ENCODE results near the gene ITPR2. TPM values are rescaled to one million over a fixed set of nuclear protein-coding genes. Genes with fewer than 3 reads are reported as not detected.

Gene ITPR2
- total RNA-seq, 1 experiment from 2014 or later, result 26.0 TPM

DNA sequence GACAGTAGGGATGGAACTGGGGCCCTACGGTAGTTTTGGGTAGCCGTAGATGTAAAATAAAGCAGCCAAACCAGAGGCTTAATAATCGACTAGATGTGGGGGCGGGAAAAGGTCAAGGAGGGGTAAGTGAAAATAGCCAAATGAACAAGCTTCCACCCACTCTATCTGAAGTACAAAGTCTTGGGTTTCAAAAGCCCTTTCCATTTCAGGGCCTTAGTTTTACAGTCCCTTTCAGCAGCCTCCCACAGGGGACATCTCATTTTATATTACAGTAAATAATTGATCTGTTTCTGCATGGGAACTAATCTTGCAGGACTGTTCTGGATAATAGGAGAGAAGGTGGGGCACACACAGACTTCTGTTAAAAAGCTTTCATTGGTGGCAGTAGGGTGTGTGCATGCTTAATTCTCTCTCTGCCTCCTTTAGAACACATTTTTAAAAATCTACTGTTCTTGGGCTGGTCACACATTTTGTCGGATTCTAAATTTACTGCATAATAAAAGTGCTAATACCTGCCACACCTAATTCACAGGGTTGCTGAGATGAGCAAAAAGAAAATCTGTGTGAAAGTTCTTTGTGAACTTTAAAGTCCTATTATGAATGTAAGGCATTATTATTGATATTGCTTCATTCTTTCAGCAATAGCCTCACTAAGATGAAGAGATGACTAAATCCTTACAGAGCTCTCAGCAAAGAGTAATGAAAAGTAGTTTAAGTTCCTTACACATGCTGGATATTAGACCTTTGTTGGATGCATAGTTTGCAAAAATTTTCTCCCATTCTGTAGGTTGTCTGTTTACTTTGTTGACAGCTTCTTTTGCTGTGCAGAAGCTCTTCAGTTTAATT, 104.6 kb downstream of the ITPR2 start:
- no peak for TF ChIP-seq EZH2 (IDR thresholded peaks at IDR 0.05; ENCODE audit: low read depth)
- TF ChIP-seq, protein P1, sequence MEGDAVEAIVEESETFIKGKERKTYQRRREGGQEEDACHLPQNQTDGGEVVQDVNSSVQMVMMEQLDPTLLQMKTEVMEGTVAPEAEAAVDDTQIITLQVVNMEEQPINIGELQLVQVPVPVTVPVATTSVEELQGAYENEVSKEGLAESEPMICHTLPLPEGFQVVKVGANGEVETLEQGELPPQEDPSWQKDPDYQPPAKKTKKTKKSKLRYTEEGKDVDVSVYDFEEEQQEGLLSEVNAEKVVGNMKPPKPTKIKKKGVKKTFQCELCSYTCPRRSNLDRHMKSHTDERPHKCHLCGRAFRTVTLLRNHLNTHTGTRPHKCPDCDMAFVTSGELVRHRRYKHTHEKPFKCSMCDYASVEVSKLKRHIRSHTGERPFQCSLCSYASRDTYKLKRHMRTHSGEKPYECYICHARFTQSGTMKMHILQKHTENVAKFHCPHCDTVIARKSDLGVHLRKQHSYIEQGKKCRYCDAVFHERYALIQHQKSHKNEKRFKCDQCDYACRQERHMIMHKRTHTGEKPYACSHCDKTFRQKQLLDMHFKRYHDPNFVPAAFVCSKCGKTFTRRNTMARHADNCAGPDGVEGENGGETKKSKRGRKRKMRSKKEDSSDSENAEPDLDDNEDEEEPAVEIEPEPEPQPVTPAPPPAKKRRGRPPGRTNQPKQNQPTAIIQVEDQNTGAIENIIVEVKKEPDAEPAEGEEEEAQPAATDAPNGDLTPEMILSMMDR (conservative IDR thresholded peaks at IDR 0.05), result no peak
- Histone ChIP-seq H3K79me2 (ENCODE audit: low read depth) (no peaks in the 10 kb centered on the region), H3K4me1 (replicated peaks; ENCODE audit: insufficient read depth) (no peaks in the 10 kb centered on the region; the same call in 1 of the 2 replicates), H3K27ac (no peak overlapping the region), H4K20me1 (ENCODE audit: insufficient read depth) (no peaks in the 10 kb centered on the region), H3K36me3 (ENCODE audit: low read depth) (no peaks in the 10 kb centered on the region), H3K27me3 (ENCODE audit: insufficient read depth, low read depth) (no peaks in the 10 kb centered on the region), H3F3A (ENCODE audit: insufficient read depth, low read depth) (peaks cover 7% of the 10 kb centered on the region; the same call in 1 of the 2 replicates), H3K9me2 (ENCODE audit: insufficient read depth) (no peaks in the 10 kb centered on the region), H2AFZ (no peak overlapping the region), H3K4me3 (no peak overlapping the region), H3K9me3 (ENCODE audit: insufficient read depth, low read depth) (no peaks in the 10 kb centered on the region), H3K4me2 (no peak overlapping the region)
- POLR2A ChIA-PET (ENCODE audit: unreplicated experiment), result no interaction called here
- intact Hi-C loops (cut with micrococcal nuclease; ENCODE audit: unreplicated experiment), result no loop called here
- CTCF ChIA-PET, result interaction anchor here (0.7 kb wide), 1 partner anchor 578 kb away, joined by 4 read pairs; no protein-coding TSS in a partner anchor
- no TSS peak for BruUV-seq (replicated peaks)
- no peak for DNase-seq

DNA sequence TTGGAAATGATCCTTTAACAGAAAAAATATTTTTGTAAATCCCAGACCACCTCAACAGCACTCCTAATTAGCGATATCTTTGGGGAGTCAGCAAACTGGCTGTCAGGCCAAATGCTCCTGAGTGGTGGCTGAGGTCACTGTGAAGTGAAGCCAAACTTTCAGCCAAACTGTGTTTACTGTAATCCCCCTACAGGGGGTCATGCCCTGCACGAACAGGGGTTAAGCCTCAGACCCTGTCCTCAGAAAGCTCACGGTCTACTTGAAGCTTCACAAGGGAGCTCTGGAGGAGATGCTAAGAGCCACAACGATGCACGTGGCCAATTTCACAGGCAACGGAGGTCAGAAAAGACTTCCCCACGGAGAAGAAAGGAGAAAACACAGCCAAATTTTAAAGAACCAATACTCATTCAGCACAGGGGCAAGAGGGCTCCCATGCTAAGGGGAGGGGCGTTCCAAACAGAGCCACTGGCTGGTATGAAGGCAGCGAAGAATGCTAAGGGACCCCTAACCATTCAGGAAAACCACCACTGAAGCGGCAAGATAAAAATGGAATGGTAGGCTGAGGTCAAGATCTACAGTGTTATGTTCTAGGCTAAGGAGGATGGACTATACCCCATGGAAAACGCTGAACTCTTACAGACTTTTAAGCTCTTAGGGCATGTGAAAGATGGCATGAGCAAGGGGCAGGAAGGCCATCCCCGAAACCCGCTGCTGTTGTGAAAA, 105.4 kb downstream of the ITPR2 start:
- CTCF ChIA-PET, result no interaction called here
- Histone ChIP-seq H3K27ac (no peak overlapping the region), H3K36me3 (ENCODE audit: low read depth) (no peaks in the 10 kb centered on the region), H3K9me2 (ENCODE audit: insufficient read depth) (no peaks in the 10 kb centered on the region), H2AFZ (no peak overlapping the region), H3K4me1 (replicated peaks; ENCODE audit: insufficient read depth) (no peaks in the 10 kb centered on the region; the same call in 1 of the 2 replicates), H3K27me3 (ENCODE audit: insufficient read depth, low read depth) (no peaks in the 10 kb centered on the region), H4K20me1 (ENCODE audit: insufficient read depth) (no peaks in the 10 kb centered on the region), H3F3A (ENCODE audit: insufficient read depth, low read depth) (peaks cover 7% of the 10 kb centered on the region; the same call in 1 of the 2 replicates), H3K4me3 (no peak overlapping the region), H3K79me2 (ENCODE audit: low read depth) (no peaks in the 10 kb centered on the region), H3K4me2 (no peak overlapping the region), H3K9me3 (ENCODE audit: insufficient read depth, low read depth) (no peaks in the 10 kb centered on the region)
- POLR2A ChIA-PET (ENCODE audit: unreplicated experiment), result no interaction called here
- BruUV-seq (replicated peaks), result no TSS peak
- no peak for DNase-seq
- intact Hi-C loops (cut with micrococcal nuclease; ENCODE audit: unreplicated experiment), result no loop called here
- TF ChIP-seq, protein P1 (conservative IDR thresholded peaks at IDR 0.05), result no peak
- no peak for TF ChIP-seq EZH2 (IDR thresholded peaks at IDR 0.05; ENCODE audit: low read depth)

DNA sequence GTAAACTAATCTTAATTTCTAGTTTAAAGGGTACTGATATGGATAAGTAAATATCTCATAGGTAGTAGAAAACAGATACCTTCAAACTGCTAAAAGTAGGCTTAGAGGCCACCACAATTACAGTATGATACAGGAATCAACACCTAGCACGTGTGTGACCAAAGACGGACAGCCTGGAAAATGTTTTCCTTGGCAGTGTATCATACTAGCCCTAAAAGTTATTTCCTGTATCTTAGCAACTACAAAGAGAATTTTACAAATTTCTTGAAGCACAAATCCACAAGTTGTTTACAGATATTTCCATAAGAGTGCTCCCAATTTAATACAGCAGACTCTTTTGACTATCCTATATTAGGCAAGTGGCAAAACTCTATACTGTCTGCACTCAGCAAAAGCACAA, 106.0 kb downstream of the ITPR2 start:
- ChIA-PET POLR2A (ENCODE audit: unreplicated experiment) (no interaction called here), CTCF (no interaction called here)
- no peak overlapping the region for H3K27ac ChIP-seq
- H3K4me3 ChIP-seq, result no peak overlapping the region
- no TSS peak for BruUV-seq (replicated peaks)
- no peak overlapping the region for H3K4me2 ChIP-seq
- no peaks in the 10 kb centered on the region for H3K9me2 ChIP-seq (ENCODE audit: insufficient read depth)
- TF ChIP-seq EZH2 (IDR thresholded peaks at IDR 0.05; ENCODE audit: low read depth), result no peak
- TF ChIP-seq, protein P1 (conservative IDR thresholded peaks at IDR 0.05), result no peak
- peaks cover 7% of the 10 kb centered on the region; the same call in 1 of the 2 replicates for H3F3A ChIP-seq (ENCODE audit: insufficient read depth, low read depth)
- H3K36me3 ChIP-seq (ENCODE audit: low read depth), result no peaks in the 10 kb centered on the region
- DNase-seq, result no peak
- intact Hi-C loops (cut with micrococcal nuclease; ENCODE audit: unreplicated experiment), result no loop called here
- H3K9me3 ChIP-seq (ENCODE audit: insufficient read depth, low read depth), result no peaks in the 10 kb centered on the region
- H3K4me1 ChIP-seq (replicated peaks; ENCODE audit: insufficient read depth), result no peaks in the 10 kb centered on the region; the same call in 1 of the 2 replicates
- H2AFZ ChIP-seq, result no peak overlapping the region
- no peaks in the 10 kb centered on the region for H4K20me1 ChIP-seq (ENCODE audit: insufficient read depth)
- no peaks in the 10 kb centered on the region for H3K27me3 ChIP-seq (ENCODE audit: insufficient read depth, low read depth)
- H3K79me2 ChIP-seq (ENCODE audit: low read depth), result no peaks in the 10 kb centered on the region

All from PC-9 (cell line).